PC-3 (cell line): ENCODE results near the gene DDX54.

ENCODE experiments used
- EZH2 ChIP-seq: fragments of 300-600 bp; sonication (generic); IDR thresholded peaks from one replicate; pipeline ENCODE4 v1.6.1; 2017; ENCODE audit warnings: antibody characterized with exemption, mild to moderate bottlenecking, low read length; ENCODE audit not compliant: unreplicated experiment
- TF ChIP-seq, protein P1 (sequence below): fragments of 300-600 bp; sonication (generic); conservative IDR thresholded peaks from 2 replicates; pipeline ENCODE4 v1.5.1; 2017; ENCODE audit warnings: antibody characterized with exemption, low read depth, mild to moderate bottlenecking, low read length

DNA sequence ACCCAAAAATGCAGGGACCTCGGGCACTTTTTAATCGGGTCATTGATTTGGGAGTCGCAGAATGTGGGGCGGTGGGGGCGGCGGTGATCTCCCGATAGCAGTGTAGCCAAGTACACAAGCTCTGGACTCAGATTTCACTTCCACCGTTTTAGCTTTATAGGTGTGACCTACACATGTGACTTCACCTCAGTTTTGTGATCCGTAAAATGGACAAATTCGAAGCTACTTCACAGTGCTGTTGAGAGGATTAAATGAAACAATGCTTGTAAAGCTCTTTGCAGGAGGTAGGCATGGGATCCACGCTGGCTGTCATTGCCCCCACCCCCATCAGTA lies 721 bp upstream of the DDX54 start:
- TF ChIP-seq, protein P1, sequence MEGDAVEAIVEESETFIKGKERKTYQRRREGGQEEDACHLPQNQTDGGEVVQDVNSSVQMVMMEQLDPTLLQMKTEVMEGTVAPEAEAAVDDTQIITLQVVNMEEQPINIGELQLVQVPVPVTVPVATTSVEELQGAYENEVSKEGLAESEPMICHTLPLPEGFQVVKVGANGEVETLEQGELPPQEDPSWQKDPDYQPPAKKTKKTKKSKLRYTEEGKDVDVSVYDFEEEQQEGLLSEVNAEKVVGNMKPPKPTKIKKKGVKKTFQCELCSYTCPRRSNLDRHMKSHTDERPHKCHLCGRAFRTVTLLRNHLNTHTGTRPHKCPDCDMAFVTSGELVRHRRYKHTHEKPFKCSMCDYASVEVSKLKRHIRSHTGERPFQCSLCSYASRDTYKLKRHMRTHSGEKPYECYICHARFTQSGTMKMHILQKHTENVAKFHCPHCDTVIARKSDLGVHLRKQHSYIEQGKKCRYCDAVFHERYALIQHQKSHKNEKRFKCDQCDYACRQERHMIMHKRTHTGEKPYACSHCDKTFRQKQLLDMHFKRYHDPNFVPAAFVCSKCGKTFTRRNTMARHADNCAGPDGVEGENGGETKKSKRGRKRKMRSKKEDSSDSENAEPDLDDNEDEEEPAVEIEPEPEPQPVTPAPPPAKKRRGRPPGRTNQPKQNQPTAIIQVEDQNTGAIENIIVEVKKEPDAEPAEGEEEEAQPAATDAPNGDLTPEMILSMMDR: no peak
- no peak for TF ChIP-seq EZH2
